ENCODE measurements around the gene TAS1R3.

Gene TAS1R3

GRCh38 chr1:1331068-1331965 lies at the start of gene TAS1R3:
Gene TAS1R3 (plus strand): TSS chr1:1331280. CDS start chr1:1331346, 66 bp downstream.
- DNase-seq (ENCODE audit: low read depth in 2 of 2, low spot score in 1 of 2), result no peak

- no peak for DNase-seq (ENCODE audit: low read depth in 2 of 2, low spot score in 1 of 2)
Observed at GRCh38 chr1:1281533-1282321, 49.4 kb upstream of the TAS1R3 start.

GRCh38 chr1:1282998-1283397 lies 48.1 kb upstream of the TAS1R3 start:
- no peak for DNase-seq (ENCODE audit: low read depth in 2 of 2, low spot score in 1 of 2)

GRCh38 chr1:1283821-1284220 lies 47.3 kb upstream of the TAS1R3 start:
- DNase-seq (ENCODE audit: low read depth in 2 of 2, low spot score in 1 of 2), result no peak

DNA sequence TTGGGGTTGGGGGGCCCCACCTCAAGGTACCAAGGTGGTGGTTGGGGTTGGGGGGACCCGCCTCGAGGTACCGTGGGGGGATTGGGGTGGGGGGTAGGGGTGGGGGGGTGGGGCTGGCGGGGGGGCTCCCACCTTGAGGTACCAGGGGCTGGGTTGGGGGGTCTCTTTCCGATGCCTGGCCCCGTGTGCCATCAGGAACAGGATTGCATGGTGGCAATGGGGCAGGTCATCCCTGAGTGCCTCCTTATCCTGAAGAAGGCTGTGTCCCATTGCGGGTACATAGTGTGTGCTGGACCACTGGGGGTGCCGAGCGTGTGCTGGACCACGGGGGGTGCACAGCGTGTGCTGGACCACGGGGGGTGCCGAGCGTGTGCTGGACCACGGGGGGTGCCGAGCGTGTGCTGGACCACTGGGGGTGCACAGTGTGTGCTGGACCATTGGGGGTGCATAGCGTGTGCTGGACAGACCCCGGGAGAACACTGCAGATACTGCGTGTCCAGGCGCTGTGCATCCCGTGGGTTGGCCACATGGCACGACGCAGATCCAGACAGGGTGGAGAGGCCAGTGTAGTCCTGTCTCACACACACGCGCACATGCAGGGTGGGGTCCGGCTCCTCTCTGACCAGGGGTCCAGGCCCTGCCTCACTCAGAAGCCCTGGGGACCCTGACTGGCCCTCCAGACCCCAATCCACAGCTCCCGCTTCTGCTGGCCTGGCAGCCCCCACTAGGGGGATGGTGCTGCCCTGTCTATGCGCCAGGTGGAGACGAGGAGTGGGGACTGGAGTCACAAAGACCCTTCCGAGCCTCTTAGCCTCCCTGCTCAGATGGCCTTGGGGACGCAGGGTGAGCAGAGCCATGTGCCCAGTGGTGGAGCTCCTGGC lies 46.6 kb upstream of the TAS1R3 start:
- no peak for DNase-seq (ENCODE audit: low read depth in 2 of 2, low spot score in 1 of 2)

- DNase-seq (ENCODE audit: low read depth in 2 of 2, low spot score in 1 of 2), result no peak
Observed at GRCh38 chr1:1285102-1285571, 45.9 kb upstream of the TAS1R3 start.

DNA sequence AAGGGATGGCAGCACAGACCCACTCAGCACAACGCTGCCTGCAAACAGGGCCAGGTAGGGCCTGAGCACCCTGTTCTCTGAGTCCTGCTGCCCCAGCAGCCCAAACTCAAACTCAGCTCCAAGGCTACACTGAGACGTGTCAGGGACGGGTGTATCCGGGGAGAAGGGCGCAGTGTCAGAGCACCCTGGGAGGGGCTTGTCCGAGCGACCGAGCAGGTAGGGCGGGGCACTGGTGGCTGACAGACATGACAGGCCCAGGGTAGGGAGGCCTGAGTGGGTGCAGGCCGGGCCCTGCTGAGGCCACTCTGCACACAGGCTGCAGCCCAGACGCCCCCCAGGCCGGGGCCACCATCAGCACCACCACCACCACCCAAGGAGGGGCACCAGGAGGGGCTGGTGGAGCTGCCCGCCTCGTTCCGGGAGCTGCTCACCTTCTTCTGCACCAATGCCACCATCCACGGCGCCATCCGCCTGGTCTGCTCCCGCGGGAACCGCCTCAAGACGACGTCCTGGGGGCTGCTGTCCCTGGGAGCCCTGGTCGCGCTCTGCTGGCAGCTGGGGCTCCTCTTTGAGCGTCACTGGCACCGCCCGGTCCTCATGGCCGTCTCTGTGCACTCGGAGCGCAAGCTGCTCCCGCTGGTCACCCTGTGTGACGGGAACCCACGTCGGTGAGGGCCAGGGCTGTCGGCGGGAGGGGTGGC lies 45.3 kb upstream of the TAS1R3 start:
- no peak for DNase-seq (ENCODE audit: low read depth in 2 of 2, low spot score in 1 of 2)

DNA sequence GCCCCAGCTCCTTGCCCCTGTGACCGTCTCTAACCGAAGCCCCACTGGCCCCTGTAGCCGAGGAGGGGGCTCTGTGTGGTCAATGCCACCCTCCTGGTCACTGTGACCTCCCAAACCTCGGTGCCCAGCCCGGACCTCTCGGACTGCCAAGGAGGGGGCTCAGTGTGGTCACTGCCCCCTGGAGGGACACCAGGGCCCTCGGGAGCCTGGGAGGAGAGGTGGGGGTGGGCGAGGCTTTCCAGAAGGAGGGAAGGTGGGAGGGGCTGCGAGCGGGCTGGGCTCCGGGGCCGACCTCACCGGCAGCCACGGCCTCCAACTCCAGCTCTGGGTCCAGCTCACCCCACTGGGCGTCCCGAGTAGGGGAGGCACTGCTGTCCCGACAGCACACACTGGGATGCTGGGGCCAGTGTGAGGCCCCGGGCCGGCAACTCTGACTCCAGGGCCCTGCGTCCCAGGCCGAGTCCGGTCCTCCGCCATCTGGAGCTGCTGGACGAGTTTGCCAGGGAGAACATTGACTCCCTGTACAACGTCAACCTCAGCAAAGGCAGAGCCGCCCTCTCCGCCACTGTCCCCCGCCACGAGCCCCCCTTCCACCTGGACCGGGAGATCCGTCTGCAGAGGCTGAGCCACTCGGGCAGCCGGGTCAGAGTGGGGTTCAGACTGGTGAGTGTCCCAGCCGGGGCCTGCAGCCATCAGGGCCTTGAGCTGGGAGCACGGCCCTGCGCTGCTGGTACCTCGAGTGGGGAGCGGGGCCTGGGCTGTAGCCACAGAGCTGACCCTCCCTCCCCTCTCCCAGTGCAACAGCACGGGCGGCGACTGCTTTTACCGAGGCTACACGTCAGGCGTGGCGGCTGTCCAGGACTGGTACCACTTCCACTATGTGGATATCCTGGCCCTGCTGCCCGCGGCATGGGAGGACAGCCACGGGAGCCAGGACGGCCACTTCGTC lies 44.5 kb upstream of the TAS1R3 start:
- DNase-seq (ENCODE audit: low read depth in 2 of 2, low spot score in 1 of 2), result no peak

DNA sequence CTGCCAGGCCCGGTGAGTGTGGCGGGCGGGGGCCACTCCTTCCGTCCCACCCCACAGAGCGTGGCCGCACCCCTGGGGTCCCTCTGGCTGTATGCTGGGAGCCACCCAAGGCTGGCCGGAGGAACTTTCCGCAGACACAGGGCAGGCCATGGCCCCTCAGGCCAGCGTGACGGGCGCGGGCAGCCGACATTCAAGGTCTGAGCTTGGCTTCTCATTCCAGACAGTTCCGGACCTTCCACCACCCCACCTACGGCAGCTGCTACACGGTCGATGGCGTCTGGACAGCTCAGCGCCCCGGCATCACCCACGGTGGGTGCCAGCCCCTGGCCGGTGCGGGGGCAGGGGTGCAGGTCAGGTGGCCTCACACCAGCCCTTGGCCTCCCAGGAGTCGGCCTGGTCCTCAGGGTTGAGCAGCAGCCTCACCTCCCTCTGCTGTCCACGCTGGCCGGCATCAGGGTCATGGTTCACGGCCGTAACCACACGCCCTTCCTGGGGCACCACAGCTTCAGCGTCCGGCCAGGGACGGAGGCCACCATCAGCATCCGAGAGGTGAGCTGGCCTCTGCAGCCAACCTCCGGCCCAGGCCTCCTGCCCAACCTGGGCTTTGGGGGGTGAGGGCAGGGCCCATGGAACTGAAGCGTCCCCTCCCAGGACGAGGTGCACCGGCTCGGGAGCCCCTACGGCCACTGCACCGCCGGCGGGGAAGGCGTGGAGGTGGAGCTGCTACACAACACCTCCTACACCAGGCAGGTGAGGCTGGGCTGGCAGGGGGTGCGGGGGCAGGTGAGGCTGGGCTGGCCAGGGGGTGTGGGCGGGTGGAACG lies 43.6 kb upstream of the TAS1R3 start:
- no peak for DNase-seq (ENCODE audit: low read depth in 2 of 2, low spot score in 1 of 2)

DNA sequence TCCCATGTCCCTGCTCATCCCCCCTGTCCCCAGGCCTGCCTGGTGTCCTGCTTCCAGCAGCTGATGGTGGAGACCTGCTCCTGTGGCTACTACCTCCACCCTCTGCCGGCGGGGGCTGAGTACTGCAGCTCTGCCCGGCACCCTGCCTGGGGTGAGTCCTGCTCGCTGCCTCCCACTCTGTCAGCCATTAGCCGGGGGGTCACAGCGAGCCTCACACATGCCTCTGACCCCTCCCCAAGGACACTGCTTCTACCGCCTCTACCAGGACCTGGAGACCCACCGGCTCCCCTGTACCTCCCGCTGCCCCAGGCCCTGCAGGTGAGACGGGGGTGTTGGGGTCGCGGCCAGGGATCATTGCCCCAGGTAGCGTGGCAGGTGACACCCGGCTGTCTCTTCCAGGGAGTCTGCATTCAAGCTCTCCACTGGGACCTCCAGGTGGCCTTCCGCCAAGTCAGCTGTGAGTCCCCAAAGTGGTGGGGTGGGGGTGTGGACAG lies 40.8 kb upstream of the TAS1R3 start:
- DNase-seq (ENCODE audit: low read depth in 2 of 2, low spot score in 1 of 2), result no peak

- no peak for DNase-seq (ENCODE audit: low read depth in 2 of 2, low spot score in 1 of 2)
Observed at GRCh38 chr1:1291023-1291528, 40.0 kb upstream of the TAS1R3 start.

GRCh38 chr1:1291548-1292441 lies 39.3 kb upstream of the TAS1R3 start:
- DNase-seq (ENCODE audit: low read depth in 2 of 2, low spot score in 1 of 2), result peak in 1 of 2 donors; percentile 37

DNA sequence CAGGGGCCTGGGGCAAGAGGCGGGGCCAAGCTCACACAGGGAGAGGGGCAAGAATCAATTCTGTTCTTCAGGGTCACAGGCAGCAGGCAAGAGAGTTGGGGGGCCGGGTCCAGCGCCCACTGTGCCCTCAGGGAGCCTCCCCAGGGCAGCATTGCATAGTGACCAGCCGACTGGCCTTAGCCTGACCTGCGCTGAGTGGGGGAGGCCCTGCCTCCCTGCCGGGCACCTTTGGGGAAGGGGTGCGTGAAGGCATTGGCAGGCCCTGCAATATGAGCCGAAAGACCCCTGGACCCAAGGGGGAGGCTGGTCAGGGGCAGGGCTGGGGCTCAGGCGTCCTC lies 38.7 kb upstream of the TAS1R3 start:
- no peak for DNase-seq (ENCODE audit: low read depth in 2 of 2, low spot score in 1 of 2)

- DNase-seq (ENCODE audit: low read depth in 2 of 2, low spot score in 1 of 2), result no peak
Observed at GRCh38 chr1:1292851-1293250, 38.2 kb upstream of the TAS1R3 start.

DNA sequence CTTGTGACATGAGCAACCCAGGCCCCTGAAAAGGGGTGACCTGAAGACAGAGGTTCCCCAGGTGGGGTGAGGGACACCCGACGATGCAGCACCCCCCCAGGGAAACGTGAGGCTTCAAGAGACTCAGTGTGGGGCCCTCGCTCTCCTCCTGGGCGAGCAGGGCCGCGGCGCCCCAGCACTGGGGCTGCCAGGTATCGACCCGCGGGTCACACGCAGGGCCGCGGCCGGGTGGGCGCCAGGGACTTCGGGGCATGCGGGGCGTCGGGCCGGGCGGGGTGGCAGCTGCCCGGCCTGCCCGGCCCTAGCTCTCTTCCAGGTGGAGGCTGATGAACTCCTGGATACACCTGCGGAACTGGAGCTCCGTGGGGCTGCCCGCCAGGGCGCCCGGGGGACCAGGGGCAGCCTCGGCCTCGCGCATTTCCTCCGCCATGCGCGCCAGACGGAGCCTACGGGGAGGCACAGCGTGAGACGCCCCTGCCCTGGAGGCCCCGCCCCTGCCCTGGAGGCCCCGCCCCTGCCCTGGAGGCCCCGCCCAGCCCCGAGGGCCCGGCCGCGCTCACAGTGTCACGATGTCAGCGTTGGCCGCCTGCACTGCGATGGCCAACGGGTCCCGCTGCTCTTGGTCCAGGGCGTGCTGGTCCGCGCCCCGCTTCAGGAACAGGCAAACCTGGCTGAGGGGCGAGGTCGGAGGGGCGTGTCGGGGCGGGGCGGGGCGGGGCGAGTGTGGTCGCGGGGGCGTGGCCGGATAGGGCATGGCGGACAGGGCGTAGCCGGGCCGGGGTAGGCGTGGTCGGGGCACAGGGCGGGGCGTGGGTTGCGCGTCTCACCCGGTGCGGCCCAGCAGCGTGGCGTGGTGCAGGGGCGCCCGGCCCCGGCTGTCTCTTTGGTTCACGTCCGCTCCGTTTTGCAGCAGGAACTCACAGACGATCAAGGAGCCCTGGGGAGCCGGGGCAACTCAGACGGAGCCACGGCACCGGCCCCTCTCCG lies 37.5 kb upstream of the TAS1R3 start:
- no peak for DNase-seq (ENCODE audit: low read depth in 2 of 2, low spot score in 1 of 2)
